HG03457 (cell line): ENCODE measurements around the gene ALPK3.

Source experiments
- ATAC-seq: cut with Tn5 transposase; IDR thresholded peaks from one replicate; pipeline ENCODE4 v1.9.1; 2021; ENCODE audit warnings: moderate number of reproducible peaks; ENCODE audit not compliant: unreplicated experiment

ALPK3 gene

GRCh38 chr15:84889991-84890669, 73.0 kb downstream of the ALPK3 start:
- ATAC-seq, result no peak

GRCh38 chr15:84890670-84891162, 73.6 kb downstream of the ALPK3 start:
- no peak for ATAC-seq

- ATAC-seq, result no peak
These were observed 74.2 kb downstream of the ALPK3 start for GRCh38 chr15:84891339-84891738.

- ATAC-seq, result no peak
These were observed 75.7 kb downstream of the ALPK3 start for GRCh38 chr15:84892786-84893307.

GRCh38 chr15:84893607-84894006, 76.5 kb downstream of the ALPK3 start:
- no peak for ATAC-seq

- no peak for ATAC-seq
These were observed 77.7 kb downstream of the ALPK3 start for GRCh38 chr15:84894736-84895425.

- ATAC-seq, result no peak
These were observed 81.6 kb downstream of the ALPK3 start for GRCh38 chr15:84898761-84899160.

- no peak for ATAC-seq
These were observed 82.6 kb downstream of the ALPK3 start for GRCh38 chr15:84899750-84900149.

GRCh38 chr15:84901540-84901939, 84.4 kb downstream of the ALPK3 start:
- no peak for ATAC-seq

GRCh38 chr15:84903751-84904150, 86.6 kb downstream of the ALPK3 start:
- no peak for ATAC-seq

GRCh38 chr15:84904419-84904818, 87.3 kb downstream of the ALPK3 start:
- no peak for ATAC-seq

GRCh38 chr15:84905016-84905916, 88.1 kb downstream of the ALPK3 start:
- ATAC-seq, result no peak

- no peak for ATAC-seq
These were observed 90.6 kb downstream of the ALPK3 start for GRCh38 chr15:84907731-84908130.

- no peak for ATAC-seq
These were observed 91.4 kb downstream of the ALPK3 start for GRCh38 chr15:84908564-84908963.

- no peak for ATAC-seq
These were observed 91.9 kb downstream of the ALPK3 start for GRCh38 chr15:84909029-84909428.

GRCh38 chr15:84909782-84910181, 92.6 kb downstream of the ALPK3 start:
- no peak for ATAC-seq

- no peak for ATAC-seq
These were observed 93.9 kb downstream of the ALPK3 start for GRCh38 chr15:84910928-84911623.

- ATAC-seq, result no peak
These were observed 94.9 kb downstream of the ALPK3 start for GRCh38 chr15:84911879-84912660.

- ATAC-seq, result no peak
These were observed 96.2 kb downstream of the ALPK3 start for GRCh38 chr15:84913360-84913723.

- no peak for ATAC-seq
These were observed 97.2 kb downstream of the ALPK3 start for GRCh38 chr15:84914351-84914750.
